ENCODE results near the gene TMEM250. TPM values are rescaled to one million over a fixed set of nuclear protein-coding genes. Genes with fewer than 3 reads are reported as not detected.

The TMEM250 gene
- polyA plus RNA-seq, 1 of the 3 experiments (the other 2 are of a cell fraction) = 25.9 TPM

DNA sequence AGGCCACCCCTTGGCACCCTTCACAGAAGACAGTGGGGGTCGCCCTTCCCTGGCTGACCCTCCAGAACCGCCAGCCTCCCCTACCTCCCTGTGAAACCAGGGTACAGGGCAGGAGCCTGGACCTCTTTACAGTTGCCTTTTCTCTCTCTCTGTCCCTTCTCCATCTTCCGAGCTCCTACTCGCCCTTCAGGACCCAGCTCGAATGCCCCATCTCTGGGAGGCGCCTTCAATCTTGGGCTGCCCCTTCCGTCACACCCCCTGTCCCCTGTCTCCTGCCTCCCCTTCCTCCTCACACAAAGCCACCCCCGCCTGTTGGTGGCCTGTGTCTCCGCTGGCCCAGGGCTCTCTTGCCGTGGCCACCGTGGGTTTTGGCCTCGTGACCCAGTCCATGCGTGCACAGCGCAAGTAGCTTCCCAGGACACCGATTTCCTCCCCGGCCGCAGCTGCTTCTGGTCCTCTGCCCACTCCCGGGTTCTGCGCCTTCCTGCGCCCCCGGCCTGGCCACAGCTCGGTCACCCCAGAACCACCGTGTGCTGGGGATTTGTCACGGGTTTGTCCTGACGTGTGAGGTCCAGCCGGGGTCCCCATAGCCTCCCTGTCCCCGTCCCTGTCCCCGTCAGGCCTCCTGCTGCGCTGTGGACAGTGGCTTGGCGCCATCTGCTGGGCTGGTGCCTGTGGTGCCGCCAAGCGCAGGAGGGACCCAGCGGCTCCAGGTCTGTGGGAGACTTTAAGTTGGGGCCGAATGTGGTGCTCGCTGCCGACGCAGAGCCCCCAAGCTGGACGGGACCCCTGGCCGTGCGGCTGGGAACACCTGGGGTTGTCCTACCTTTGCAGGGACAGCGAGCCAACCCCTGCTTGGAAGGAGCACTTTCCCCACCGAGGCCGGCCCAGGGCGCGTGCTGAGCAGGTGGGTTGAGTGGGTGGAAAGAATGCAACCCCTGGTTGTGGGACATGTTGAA, 4.0 kb upstream of the TMEM250 start (continued):
- TF ChIP-seq, protein P1, sequence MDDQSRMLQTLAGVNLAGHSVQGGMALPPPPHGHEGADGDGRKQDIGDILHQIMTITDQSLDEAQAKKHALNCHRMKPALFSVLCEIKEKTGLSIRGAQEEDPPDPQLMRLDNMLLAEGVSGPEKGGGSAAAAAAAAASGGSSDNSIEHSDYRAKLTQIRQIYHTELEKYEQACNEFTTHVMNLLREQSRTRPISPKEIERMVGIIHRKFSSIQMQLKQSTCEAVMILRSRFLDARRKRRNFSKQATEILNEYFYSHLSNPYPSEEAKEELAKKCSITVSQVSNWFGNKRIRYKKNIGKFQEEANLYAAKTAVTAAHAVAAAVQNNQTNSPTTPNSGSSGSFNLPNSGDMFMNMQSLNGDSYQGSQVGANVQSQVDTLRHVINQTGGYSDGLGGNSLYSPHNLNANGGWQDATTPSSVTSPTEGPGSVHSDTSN (IDR thresholded peaks at IDR 0.05) = no peak
- no peak for TF ChIP-seq POLR2AphosphoS5 (IDR thresholded peaks at IDR 0.05; ENCODE audit: low read depth, low read length)

DNA sequence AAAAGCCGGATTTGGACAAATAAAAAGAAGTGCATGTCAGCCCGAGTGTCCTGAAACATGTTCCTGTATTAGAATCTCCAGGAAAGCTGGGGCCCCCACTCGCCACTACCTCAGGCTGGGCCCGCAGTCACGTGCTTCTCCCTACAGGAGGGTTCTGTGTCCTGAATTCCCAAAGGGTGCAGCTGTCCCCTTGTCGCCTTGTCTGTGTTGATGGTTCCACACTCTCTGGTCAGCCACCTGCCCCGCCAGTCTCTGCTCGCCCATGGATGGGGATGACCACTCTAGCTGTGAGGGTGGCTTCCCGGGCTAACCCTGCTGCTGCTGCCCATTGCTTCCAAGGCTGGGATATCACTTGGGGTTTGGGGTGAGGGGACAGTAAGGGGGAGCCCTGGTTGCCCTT, 3.1 kb upstream of the TMEM250 start:
- no peak overlapping the region for H3K4me3 ChIP-seq (ENCODE audit: low read depth in 2 of 2, low read length in 1 of 2)
- DNase-seq = no peak
- no peaks in the 10 kb centered on the region for H4K20me1 ChIP-seq (ENCODE audit: insufficient read depth)
- no peaks in the 10 kb centered on the region for H3K9me2 ChIP-seq
- ChIA-PET POLR2A (no interaction called here), CTCF (interaction anchor here (0.7 to 6.1 kb wide), 33 partner anchors 10 to 518 kb away, joined by 3 to 174 read pairs (median 8); partner anchors contain the start of genes NACC2 and UBAC1)
- peaks cover 3 to 20% of the 10 kb centered on the region in 2 experiments; a peak in 1 of 4 replicates for H3K4me1 ChIP-seq (ENCODE audit: control insufficient read depth in 1 of 2, insufficient read depth in 2 of 2, low read depth in 1 of 2, low read length in 1 of 2)
- no peak overlapping the region for H3K27ac ChIP-seq (ENCODE audit: low read depth in 2 of 2, low read length in 1 of 2)
- no peak overlapping the region for H3K9ac ChIP-seq
- H3K9me3 ChIP-seq = no peaks in the 10 kb centered on the region
- TF ChIP-seq RFX5 (IDR thresholded peaks at IDR 0.05; ENCODE audit: low read length) = no peak
- no peak for TF ChIP-seq JUND (IDR thresholded peaks at IDR 0.05)
- TF ChIP-seq RCOR1 (IDR thresholded peaks at IDR 0.05; ENCODE audit: low read length) = no peak
- no peak for TF ChIP-seq TEAD4 (IDR thresholded peaks at IDR 0.05; ENCODE audit: borderline replicate concordance, insufficient read depth)
- no peak for TF ChIP-seq YY1 (IDR thresholded peaks at IDR 0.05; ENCODE audit: low read depth)
- TF ChIP-seq, protein P2, sequence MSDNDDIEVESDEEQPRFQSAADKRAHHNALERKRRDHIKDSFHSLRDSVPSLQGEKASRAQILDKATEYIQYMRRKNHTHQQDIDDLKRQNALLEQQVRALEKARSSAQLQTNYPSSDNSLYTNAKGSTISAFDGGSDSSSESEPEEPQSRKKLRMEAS (IDR thresholded peaks at IDR 0.05; ENCODE audit: low read depth) = no peak
- TF ChIP-seq, protein P3, sequence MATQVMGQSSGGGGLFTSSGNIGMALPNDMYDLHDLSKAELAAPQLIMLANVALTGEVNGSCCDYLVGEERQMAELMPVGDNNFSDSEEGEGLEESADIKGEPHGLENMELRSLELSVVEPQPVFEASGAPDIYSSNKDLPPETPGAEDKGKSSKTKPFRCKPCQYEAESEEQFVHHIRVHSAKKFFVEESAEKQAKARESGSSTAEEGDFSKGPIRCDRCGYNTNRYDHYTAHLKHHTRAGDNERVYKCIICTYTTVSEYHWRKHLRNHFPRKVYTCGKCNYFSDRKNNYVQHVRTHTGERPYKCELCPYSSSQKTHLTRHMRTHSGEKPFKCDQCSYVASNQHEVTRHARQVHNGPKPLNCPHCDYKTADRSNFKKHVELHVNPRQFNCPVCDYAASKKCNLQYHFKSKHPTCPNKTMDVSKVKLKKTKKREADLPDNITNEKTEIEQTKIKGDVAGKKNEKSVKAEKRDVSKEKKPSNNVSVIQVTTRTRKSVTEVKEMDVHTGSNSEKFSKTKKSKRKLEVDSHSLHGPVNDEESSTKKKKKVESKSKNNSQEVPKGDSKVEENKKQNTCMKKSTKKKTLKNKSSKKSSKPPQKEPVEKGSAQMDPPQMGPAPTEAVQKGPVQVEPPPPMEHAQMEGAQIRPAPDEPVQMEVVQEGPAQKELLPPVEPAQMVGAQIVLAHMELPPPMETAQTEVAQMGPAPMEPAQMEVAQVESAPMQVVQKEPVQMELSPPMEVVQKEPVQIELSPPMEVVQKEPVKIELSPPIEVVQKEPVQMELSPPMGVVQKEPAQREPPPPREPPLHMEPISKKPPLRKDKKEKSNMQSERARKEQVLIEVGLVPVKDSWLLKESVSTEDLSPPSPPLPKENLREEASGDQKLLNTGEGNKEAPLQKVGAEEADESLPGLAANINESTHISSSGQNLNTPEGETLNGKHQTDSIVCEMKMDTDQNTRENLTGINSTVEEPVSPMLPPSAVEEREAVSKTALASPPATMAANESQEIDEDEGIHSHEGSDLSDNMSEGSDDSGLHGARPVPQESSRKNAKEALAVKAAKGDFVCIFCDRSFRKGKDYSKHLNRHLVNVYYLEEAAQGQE (IDR thresholded peaks at IDR 0.05; ENCODE audit: low read depth, low read length) = no peak
- TF ChIP-seq FOXJ3 (CRISPR knock-in tag; IDR thresholded peaks at IDR 0.05) = no peak
- no peak for TF ChIP-seq TAF1 (IDR thresholded peaks at IDR 0.05; ENCODE audit: borderline replicate concordance, low read depth, low read length)
- TF ChIP-seq NRF1 (IDR thresholded peaks at IDR 0.05; ENCODE audit: low read depth, low read length) = no peak
- TF ChIP-seq, protein P4, sequence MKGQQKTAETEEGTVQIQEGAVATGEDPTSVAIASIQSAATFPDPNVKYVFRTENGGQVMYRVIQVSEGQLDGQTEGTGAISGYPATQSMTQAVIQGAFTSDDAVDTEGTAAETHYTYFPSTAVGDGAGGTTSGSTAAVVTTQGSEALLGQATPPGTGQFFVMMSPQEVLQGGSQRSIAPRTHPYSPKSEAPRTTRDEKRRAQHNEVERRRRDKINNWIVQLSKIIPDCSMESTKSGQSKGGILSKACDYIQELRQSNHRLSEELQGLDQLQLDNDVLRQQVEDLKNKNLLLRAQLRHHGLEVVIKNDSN (IDR thresholded peaks at IDR 0.05; ENCODE audit: borderline replicate concordance, low read depth) = no peak
- no peak for TF ChIP-seq EZH2phosphoT487 (IDR thresholded peaks at IDR 0.05; ENCODE audit: borderline replicate concordance, low read depth)
- TF ChIP-seq SMC3 (IDR thresholded peaks at IDR 0.05; ENCODE audit: low read depth, low read length) = no peak
- TF ChIP-seq FOXM1 (IDR thresholded peaks at IDR 0.05; ENCODE audit: low read depth) = no peak
- TF ChIP-seq, protein P5, sequence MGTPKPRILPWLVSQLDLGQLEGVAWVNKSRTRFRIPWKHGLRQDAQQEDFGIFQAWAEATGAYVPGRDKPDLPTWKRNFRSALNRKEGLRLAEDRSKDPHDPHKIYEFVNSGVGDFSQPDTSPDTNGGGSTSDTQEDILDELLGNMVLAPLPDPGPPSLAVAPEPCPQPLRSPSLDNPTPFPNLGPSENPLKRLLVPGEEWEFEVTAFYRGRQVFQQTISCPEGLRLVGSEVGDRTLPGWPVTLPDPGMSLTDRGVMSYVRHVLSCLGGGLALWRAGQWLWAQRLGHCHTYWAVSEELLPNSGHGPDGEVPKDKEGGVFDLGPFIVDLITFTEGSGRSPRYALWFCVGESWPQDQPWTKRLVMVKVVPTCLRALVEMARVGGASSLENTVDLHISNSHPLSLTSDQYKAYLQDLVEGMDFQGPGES (IDR thresholded peaks at IDR 0.05; ENCODE audit: low read depth, low read length) = no peak
- no peak for TF ChIP-seq FOSL2 (IDR thresholded peaks at IDR 0.05; ENCODE audit: borderline replicate concordance, low read depth)
- TF ChIP-seq, protein P6, sequence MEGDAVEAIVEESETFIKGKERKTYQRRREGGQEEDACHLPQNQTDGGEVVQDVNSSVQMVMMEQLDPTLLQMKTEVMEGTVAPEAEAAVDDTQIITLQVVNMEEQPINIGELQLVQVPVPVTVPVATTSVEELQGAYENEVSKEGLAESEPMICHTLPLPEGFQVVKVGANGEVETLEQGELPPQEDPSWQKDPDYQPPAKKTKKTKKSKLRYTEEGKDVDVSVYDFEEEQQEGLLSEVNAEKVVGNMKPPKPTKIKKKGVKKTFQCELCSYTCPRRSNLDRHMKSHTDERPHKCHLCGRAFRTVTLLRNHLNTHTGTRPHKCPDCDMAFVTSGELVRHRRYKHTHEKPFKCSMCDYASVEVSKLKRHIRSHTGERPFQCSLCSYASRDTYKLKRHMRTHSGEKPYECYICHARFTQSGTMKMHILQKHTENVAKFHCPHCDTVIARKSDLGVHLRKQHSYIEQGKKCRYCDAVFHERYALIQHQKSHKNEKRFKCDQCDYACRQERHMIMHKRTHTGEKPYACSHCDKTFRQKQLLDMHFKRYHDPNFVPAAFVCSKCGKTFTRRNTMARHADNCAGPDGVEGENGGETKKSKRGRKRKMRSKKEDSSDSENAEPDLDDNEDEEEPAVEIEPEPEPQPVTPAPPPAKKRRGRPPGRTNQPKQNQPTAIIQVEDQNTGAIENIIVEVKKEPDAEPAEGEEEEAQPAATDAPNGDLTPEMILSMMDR (IDR thresholded peaks at IDR 0.05) = no peak
- H2AFZ ChIP-seq (ENCODE audit: low read depth) = no peak overlapping the region
- peaks cover 6% of the 10 kb centered on the region for H3F3A ChIP-seq (replicated peaks; ENCODE audit: insufficient read depth)
- 89% methylated on average over 8 of the region's 9 CpGs for WGBS (ENCODE audit: low lambda C conversion rate)
- peaks cover 24% of the 10 kb centered on the region for H3K79me2 ChIP-seq (ENCODE audit: insufficient read depth)
- no peak overlapping the region for H3K4me2 ChIP-seq
- H3K27me3 ChIP-seq (ENCODE audit: insufficient read depth) = peaks cover 5% of the 10 kb centered on the region
- H3K36me3 ChIP-seq (replicated peaks in 1 of 2; ENCODE audit: control insufficient read depth in 1 of 2, insufficient read depth in 2 of 2, low read length in 1 of 2) = no peaks in the 10 kb centered on the region

Data from SK-N-SH (cell line).